NAMALWA (cell line): ENCODE measurements around the gene ZC3H4.

Experiments
- DNase-seq: peaks from one replicate; pipeline ENCODE4 v3.0.0-alpha.2; 2015; ENCODE audit warnings: low spot score

ZC3H4 gene

GRCh38 chr19:47047763-47048405 lies 65.7 kb downstream of the ZC3H4 start:
- peak; percentile 88 for DNase-seq

- no peak for DNase-seq
These were observed 66.3 kb downstream of the ZC3H4 start for GRCh38 chr19:47047272-47047762.

- no peak for DNase-seq
These were observed 67.6 kb downstream of the ZC3H4 start for GRCh38 chr19:47045867-47046470.

GRCh38 chr19:47044946-47045866 lies 68.4 kb downstream of the ZC3H4 start:
- no peak for DNase-seq

GRCh38 chr19:47040869-47041268 lies 72.7 kb downstream of the ZC3H4 start:
- no peak for DNase-seq

- no peak for DNase-seq
These were observed 74.2 kb downstream of the ZC3H4 start for GRCh38 chr19:47039239-47039874.

- DNase-seq: no peak
These were observed 75.8 kb downstream of the ZC3H4 start for GRCh38 chr19:47037766-47038165.

- no peak for DNase-seq
These were observed 77.4 kb downstream of the ZC3H4 start for GRCh38 chr19:47036097-47036651.

GRCh38 chr19:47035127-47036096 lies 78.2 kb downstream of the ZC3H4 start:
- peak; percentile 95 for DNase-seq

- DNase-seq: peak; percentile 63
These were observed 81.3 kb downstream of the ZC3H4 start for GRCh38 chr19:47032171-47032811.

- no peak for DNase-seq
These were observed 85.4 kb downstream of the ZC3H4 start for GRCh38 chr19:47028195-47028601.

GRCh38 chr19:47027586-47028088 lies 85.9 kb downstream of the ZC3H4 start:
- no peak for DNase-seq

GRCh38 chr19:47026889-47027288 lies 86.7 kb downstream of the ZC3H4 start:
- DNase-seq: no peak

- DNase-seq: no peak
These were observed 87.4 kb downstream of the ZC3H4 start for GRCh38 chr19:47026156-47026555.

GRCh38 chr19:47024502-47024901 lies 89.1 kb downstream of the ZC3H4 start:
- DNase-seq: no peak

GRCh38 chr19:47023448-47023794 lies 90.2 kb downstream of the ZC3H4 start:
- DNase-seq: no peak

GRCh38 chr19:47022541-47023447 lies 90.8 kb downstream of the ZC3H4 start:
- no peak for DNase-seq

GRCh38 chr19:47022140-47022536 lies 91.4 kb downstream of the ZC3H4 start:
- DNase-seq: no peak

- DNase-seq: no peak
These were observed 91.9 kb downstream of the ZC3H4 start for GRCh38 chr19:47021536-47022139.
